ENCODE results near the gene FAM171A1. TPM values are rescaled to one million over a fixed set of nuclear protein-coding genes. Genes with fewer than 3 reads are reported as not detected.
"Not testable (repeated sequence)": the region's sequence is repeated elsewhere in the genome, so short reads cannot be mapped to it uniquely, and the experiment has no call there.

The FAM171A1 gene
- 30.8 TPM for polyA plus RNA-seq (2013, experiment 1 of 2)
- 34.4 TPM for polyA plus RNA-seq (2013, experiment 2 of 2)

DNA sequence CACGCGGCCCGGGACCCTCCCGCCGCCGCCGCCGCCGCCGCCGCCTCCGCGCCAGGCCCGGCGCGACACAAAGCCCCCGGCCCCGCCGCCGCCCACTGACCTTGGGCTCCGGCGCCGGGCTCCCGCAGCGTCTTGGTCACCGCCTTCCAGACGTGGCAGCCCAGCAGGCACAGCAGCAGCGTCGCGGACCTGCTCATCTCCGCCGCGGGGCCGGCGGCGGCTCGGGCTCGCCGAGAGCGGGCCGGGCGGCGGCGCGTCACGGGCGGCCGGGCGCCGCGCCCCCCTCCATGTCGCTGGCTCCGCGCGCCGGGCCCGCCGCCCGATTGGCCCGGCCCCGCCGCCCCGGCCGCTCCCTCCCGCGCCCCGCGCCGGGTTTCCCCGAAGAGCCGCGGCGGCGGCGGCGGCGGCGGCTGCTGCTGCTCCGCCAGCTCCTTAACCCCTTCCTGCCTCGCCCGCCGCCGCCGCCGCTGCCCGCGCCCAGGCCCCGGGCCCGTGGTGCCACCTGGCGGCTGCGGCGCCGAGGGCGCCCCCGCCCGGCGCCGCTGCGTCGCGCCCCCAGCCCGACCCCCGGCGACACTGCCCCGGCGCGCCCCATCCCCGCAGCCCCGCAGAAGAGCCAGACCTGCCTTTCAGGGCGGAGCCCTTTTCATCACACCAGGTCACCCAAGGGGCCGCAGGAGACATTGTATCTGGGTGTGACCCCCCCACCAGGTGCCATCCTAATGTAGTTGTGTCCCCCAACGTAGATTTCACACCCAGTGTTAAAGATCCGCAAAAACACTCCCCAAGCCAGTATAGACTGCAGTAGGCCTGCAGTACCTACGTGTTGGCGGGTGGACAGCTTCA is at the start of gene FAM171A1:
TSS of gene FAM171A1 (minus strand) at position 434 of the 846 bp plus-strand sequence. CDS start at position 197, 237 bp downstream.
- Histone ChIP-seq H3K4me1 (ENCODE audit: insufficient read depth, low read length) (peaks cover 9% of the 10 kb centered on the region; the same call in 1 of the 2 replicates), H3K9ac (ENCODE audit: low read depth, low read length) (peak within 1 kb of the TSS; percentile 85), H3K36me3 (ENCODE audit: insufficient read depth, low read length) (no peaks in the 10 kb centered on the region), H3K27me3 (ENCODE audit: insufficient read depth, low read length) (peaks cover 6% of the 10 kb centered on the region), H3K27ac (ENCODE audit: low read depth, low read length) (peak within 1 kb of the TSS; percentile 29; the same call in 1 of the 2 replicates), H3K9me3 (ENCODE audit: insufficient read depth, low read depth, low read length) (no peaks in the 10 kb centered on the region), H3K4me3 (ENCODE audit: low read length) (peak within 1 kb of the TSS; percentile 66)
- 2% methylated on average over 115 of the region's 115 CpGs for WGBS

DNA sequence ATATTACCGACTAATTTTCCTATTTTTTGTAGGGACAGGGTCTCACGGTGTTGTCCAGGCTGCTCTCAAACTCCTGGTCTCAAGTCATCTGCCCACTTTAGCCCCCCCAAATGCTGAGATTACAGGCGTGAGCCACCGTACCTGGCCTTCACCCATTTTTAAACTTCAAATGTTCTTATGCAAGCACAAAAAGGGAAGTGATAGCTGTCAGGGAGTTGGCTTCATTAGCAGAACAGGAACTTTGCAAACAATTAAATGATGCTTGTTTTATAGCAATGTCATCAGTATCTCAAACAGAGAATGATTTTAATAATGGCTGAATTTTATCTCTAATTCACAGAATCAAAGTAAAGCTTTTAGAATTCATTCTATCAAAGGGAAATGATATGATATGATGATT is 49.8 kb upstream of the FAM171A1 start:
- Histone ChIP-seq H3K4me3 (ENCODE audit: low read length) (no peak overlapping the region), H3K27me3 (ENCODE audit: insufficient read depth, low read length) (no peaks in the 10 kb centered on the region), H3K36me3 (ENCODE audit: insufficient read depth, low read length) (no peaks in the 10 kb centered on the region), H3K9ac (ENCODE audit: low read depth, low read length) (no peak overlapping the region), H3K27ac (ENCODE audit: low read depth, low read length) (no peak overlapping the region), H3K4me1 (ENCODE audit: insufficient read depth, low read length) (no peaks in the 10 kb centered on the region), H3K9me3 (ENCODE audit: insufficient read depth, low read depth, low read length) (peaks cover 5% of the 10 kb centered on the region; the same call in 1 of the 2 replicates)
- WGBS, result 87% methylated on average over 4 of the region's 4 CpGs

DNA sequence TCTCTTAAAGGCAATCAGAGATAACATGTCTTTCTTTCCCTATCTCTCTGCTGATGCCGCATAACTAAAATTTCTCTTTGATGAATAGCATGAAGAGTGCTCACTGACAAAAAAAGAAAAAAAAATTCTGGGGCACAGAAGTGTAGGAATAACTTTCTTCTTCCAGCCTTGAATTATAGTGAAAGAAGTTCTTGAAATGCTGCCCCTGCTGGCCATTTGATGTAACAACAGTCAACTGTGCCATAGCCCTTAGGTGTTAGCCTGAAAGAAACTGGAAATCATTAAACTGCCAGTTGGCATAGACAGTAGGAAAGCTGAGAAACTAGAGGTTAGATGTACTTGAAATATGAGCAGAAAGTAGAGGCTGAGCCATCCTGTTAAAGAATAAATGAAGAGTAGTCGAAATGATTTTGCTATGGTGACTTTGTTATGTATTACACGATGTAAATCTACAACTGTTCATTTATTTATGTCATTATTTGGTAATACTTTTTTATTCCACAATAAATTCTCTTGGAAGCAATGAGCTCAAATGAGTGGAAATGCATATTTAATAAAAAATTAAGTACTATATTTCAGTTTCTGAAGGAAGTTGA is 48.3 kb upstream of the FAM171A1 start:
- Histone ChIP-seq H3K4me3 (ENCODE audit: low read length) (no peak overlapping the region), H3K4me1 (ENCODE audit: insufficient read depth, low read length) (no peaks in the 10 kb centered on the region), H3K9me3 (ENCODE audit: insufficient read depth, low read depth, low read length) (peaks cover 5% of the 10 kb centered on the region), H3K36me3 (ENCODE audit: insufficient read depth, low read length) (no peaks in the 10 kb centered on the region), H3K27ac (ENCODE audit: low read depth, low read length) (no peak overlapping the region), H3K27me3 (ENCODE audit: insufficient read depth, low read length) (no peaks in the 10 kb centered on the region), H3K9ac (ENCODE audit: low read depth, low read length) (no peak overlapping the region)
- WGBS, result 75% methylated on average over 2 of the region's 3 CpGs

DNA sequence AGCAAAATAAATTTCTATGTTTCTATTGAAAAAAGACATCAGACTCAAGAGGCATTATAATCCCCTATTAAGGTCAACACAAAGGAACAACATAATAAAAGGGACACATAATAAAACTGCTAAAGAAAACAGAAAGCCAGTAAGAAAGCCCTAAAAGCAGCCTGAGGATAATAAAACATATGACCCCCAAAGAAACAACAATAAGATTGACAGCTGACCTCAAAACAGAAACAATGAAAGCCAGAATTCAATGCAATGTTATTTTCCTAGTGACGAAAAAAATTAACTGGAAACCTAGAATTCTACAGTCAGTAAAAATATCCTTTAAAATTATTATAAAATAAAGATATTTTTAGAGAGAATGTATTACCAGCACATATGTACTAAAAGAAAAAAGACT is 44.9 kb upstream of the FAM171A1 start:
- no peak overlapping the region for H3K9ac ChIP-seq (ENCODE audit: low read depth, low read length)
- 100% methylated on average over 1 of the region's 1 CpG for WGBS

DNA sequence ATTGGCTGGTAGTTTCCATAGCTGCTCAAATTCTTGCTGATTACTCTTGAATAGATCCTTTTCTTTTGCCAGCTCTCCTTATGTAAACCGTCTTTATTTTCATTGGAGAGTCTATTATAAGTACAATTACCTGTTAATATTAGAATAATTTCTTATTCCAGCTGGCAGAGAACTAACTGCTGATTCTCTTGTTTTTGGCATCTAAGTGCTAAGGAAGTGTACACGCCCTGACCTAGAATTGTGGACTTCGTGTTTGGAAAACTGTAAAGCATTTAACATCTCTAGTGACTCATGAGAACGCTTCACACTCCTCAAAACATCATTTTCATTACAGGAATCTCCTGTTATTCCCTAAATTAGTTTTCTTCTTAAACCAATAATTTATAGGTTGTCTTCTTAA is 39.9 kb upstream of the FAM171A1 start:
- no peaks in the 10 kb centered on the region for H3K4me1 ChIP-seq (ENCODE audit: insufficient read depth, low read length)

More for the DNA sequence above, 44.9 kb upstream of the FAM171A1 start:
- Histone ChIP-seq H3K27ac (ENCODE audit: low read depth, low read length) (no peak overlapping the region), H3K4me3 (ENCODE audit: low read length) (no peak overlapping the region), H3K4me1 (ENCODE audit: insufficient read depth, low read length) (no peaks in the 10 kb centered on the region), H3K36me3 (ENCODE audit: insufficient read depth, low read length) (no peaks in the 10 kb centered on the region), H3K27me3 (ENCODE audit: insufficient read depth, low read length) (no peaks in the 10 kb centered on the region), H3K9me3 (ENCODE audit: insufficient read depth, low read depth, low read length) (peaks cover 5% of the 10 kb centered on the region)

GRCh38 chr10:15409350-15409749 is 38.3 kb upstream of the FAM171A1 start:
- H3K9me3 ChIP-seq (ENCODE audit: insufficient read depth, low read depth, low read length); H3K27me3 ChIP-seq (ENCODE audit: insufficient read depth, low read length); H3K27ac ChIP-seq (ENCODE audit: low read depth, low read length); H3K4me3 ChIP-seq (ENCODE audit: low read length); H3K9ac ChIP-seq (ENCODE audit: low read depth, low read length); H3K4me1 ChIP-seq (ENCODE audit: insufficient read depth, low read length); H3K36me3 ChIP-seq (ENCODE audit: insufficient read depth, low read length): not testable (repeated sequence)
- 79% methylated on average over 2 of the region's 2 CpGs for WGBS

More for the DNA sequence above, 39.9 kb upstream of the FAM171A1 start:
- H3K36me3 ChIP-seq (ENCODE audit: insufficient read depth, low read length), result no peaks in the 10 kb centered on the region
- no peak overlapping the region for H3K9ac ChIP-seq (ENCODE audit: low read depth, low read length)
- H3K9me3 ChIP-seq (ENCODE audit: insufficient read depth, low read depth, low read length), result no peaks in the 10 kb centered on the region; the same call in 1 of the 2 replicates
- no peak overlapping the region for H3K27ac ChIP-seq (ENCODE audit: low read depth, low read length)
- H3K27me3 ChIP-seq (ENCODE audit: insufficient read depth, low read length), result no peaks in the 10 kb centered on the region
- H3K4me3 ChIP-seq (ENCODE audit: low read length), result no peak overlapping the region
- 96% methylated on average over 3 of the region's 4 CpGs for WGBS

- H3K27ac ChIP-seq (ENCODE audit: low read depth, low read length), result no peak overlapping the region
- no peak overlapping the region for H3K9ac ChIP-seq (ENCODE audit: low read depth, low read length)
- no peaks in the 10 kb centered on the region for H3K4me1 ChIP-seq (ENCODE audit: insufficient read depth, low read length)
- H3K4me3 ChIP-seq (ENCODE audit: low read length), result no peak overlapping the region
- no peaks in the 10 kb centered on the region for H3K27me3 ChIP-seq (ENCODE audit: insufficient read depth, low read length)
- no peaks in the 10 kb centered on the region for H3K9me3 ChIP-seq (ENCODE audit: insufficient read depth, low read depth, low read length)
- no peaks in the 10 kb centered on the region for H3K36me3 ChIP-seq (ENCODE audit: insufficient read depth, low read length)
- 98% methylated on average over 5 of the region's 5 CpGs for WGBS
Measured at GRCh38 chr10:15408557-15408956, 37.5 kb upstream of the FAM171A1 start.

- WGBS, result 96% methylated on average over 3 of the region's 3 CpGs
- H3K9me3 ChIP-seq (ENCODE audit: insufficient read depth, low read depth, low read length), result no peaks in the 10 kb centered on the region
- H3K4me1 ChIP-seq (ENCODE audit: insufficient read depth, low read length), result no peaks in the 10 kb centered on the region
- H3K4me3 ChIP-seq (ENCODE audit: low read length), result no peak overlapping the region
- no peak overlapping the region for H3K27ac ChIP-seq (ENCODE audit: low read depth, low read length)
- no peaks in the 10 kb centered on the region for H3K27me3 ChIP-seq (ENCODE audit: insufficient read depth, low read length)
- H3K36me3 ChIP-seq (ENCODE audit: insufficient read depth, low read length), result no peaks in the 10 kb centered on the region
- H3K9ac ChIP-seq (ENCODE audit: low read depth, low read length), result no peak overlapping the region
Measured at GRCh38 chr10:15405319-15405718, 34.2 kb upstream of the FAM171A1 start.

- H3K36me3 ChIP-seq (ENCODE audit: insufficient read depth, low read length), result no peaks in the 10 kb centered on the region
- H3K4me1 ChIP-seq (ENCODE audit: insufficient read depth, low read length), result no peaks in the 10 kb centered on the region
- H3K9ac ChIP-seq (ENCODE audit: low read depth, low read length), result no peak overlapping the region
Measured at GRCh38 chr10:15401382-15401781, 30.3 kb upstream of the FAM171A1 start.

GRCh38 chr10:15400461-15400860 is 29.4 kb upstream of the FAM171A1 start:
- not testable (repeated sequence) for H3K27me3 ChIP-seq (ENCODE audit: insufficient read depth, low read length); H3K4me1 ChIP-seq (ENCODE audit: insufficient read depth, low read length); H3K4me3 ChIP-seq (ENCODE audit: low read length); H3K9ac ChIP-seq (ENCODE audit: low read depth, low read length); H3K36me3 ChIP-seq (ENCODE audit: insufficient read depth, low read length); H3K9me3 ChIP-seq (ENCODE audit: insufficient read depth, low read depth, low read length); H3K27ac ChIP-seq (ENCODE audit: low read depth, low read length)

More at GRCh38 chr10:15401382-15401781, 30.3 kb upstream of the FAM171A1 start:
- Histone ChIP-seq H3K27me3 (ENCODE audit: insufficient read depth, low read length) (no peaks in the 10 kb centered on the region), H3K4me3 (ENCODE audit: low read length) (no peak overlapping the region), H3K27ac (ENCODE audit: low read depth, low read length) (no peak overlapping the region), H3K9me3 (ENCODE audit: insufficient read depth, low read depth, low read length) (no peaks in the 10 kb centered on the region)

DNA sequence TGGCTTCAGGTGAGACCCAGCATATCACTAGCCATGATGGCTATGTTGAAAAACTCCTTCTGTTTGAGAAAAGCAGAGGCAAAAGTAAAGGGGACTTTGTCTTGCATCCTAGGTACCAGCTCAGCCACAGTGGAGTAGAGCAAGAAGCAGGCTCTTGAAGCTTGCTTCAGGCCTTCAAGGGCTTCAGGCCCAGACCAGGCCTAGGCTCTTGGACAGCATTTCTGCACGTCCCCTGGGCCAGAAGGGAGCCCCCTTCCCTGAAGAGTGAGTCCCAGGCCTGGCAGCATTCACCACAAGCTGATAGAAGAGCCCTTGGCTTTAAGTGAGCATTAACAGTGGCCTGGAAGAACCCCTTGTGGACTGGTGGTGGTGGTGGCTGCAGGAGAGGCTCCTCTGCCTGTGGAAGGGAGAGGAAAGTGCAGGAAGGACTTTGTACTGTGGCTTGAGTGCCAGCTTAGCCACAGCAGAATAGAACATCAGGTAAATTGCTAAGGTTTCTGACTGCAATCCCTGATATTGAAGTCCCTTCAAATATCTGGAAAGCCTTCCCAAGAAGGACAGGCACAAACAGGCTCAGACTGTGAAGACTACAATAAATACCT is 28.1 kb upstream of the FAM171A1 start:
- Histone ChIP-seq H3K9me3 (ENCODE audit: insufficient read depth, low read depth, low read length) (no peaks in the 10 kb centered on the region), H3K9ac (ENCODE audit: low read depth, low read length) (no peak overlapping the region), H3K27me3 (ENCODE audit: insufficient read depth, low read length) (no peaks in the 10 kb centered on the region), H3K4me3 (ENCODE audit: low read length) (no peak overlapping the region), H3K36me3 (ENCODE audit: insufficient read depth, low read length) (no peaks in the 10 kb centered on the region), H3K27ac (ENCODE audit: low read depth, low read length) (no peak overlapping the region), H3K4me1 (ENCODE audit: insufficient read depth, low read length) (no peaks in the 10 kb centered on the region)
- 75% methylated on average over 1 of the region's 1 CpG for WGBS

All from HUES64 (cell line).